Esophagus muscularis mucosa (tissue), 3 donors: ENCODE results near the gene CBLN2.

Experiments
- POLR2AphosphoS5 ChIP-seq, 2 donors: sonication (generic); formaldehyde crosslinking; IDR thresholded peaks; one replicate each; pipeline ENCODE4 v1.6.1; 2017; ENCODE audit warnings: antibody characterized with exemption in 2 of 2
- TF ChIP-seq, protein P1 (sequence below), 3 experiments: fragments of 200-600 bp in 2 of 3; fragments of 450-650 bp in 1 of 3; sonication (generic) in 2 of 3; IDR thresholded peaks; one replicate each; pipeline ENCODE4 v1.5.1; 2017 to 2019; ENCODE audit warnings: antibody characterized with exemption in 3 of 3, mild to moderate bottlenecking in 2 of 3, moderate library complexity in 1 of 3

DNA sequence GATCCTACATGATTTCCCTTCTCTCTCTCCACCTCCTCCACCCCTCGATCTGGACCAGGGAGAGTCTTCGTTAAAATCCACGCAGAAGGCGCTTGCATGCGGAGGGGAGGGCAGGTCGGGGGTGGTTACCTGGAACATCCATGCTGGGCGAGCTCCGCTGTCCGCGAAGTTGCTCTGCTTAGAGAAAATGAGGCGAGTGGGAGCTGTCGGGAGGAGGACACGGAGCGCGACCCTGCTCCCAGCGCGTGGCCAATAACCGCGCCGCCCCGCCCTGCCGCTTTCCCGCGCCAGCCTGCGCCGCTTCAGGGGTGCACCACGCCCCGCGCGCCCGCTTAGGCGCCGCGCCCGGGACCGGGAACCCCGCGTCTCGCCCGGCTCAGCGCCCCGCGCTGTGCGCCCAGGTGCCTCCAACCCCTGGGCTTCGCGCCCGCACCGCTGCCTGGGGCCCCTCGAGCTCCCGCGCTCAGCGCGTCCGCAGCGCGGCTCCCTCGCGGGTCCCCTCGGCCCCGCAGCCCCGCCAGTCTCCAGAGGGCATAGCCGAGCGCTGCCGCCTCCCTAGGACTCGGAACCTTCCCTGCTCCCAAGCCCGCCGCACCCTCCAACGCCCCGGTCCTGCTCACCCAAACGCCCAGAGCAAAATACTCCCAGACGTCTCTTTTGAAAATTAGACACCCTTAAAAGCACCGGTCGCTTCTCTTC, 636 bp downstream of the CBLN2 start:
- TF ChIP-seq POLR2AphosphoS5 (IDR thresholded peaks at IDR 0.05), result no peak
- TF ChIP-seq, protein P1, sequence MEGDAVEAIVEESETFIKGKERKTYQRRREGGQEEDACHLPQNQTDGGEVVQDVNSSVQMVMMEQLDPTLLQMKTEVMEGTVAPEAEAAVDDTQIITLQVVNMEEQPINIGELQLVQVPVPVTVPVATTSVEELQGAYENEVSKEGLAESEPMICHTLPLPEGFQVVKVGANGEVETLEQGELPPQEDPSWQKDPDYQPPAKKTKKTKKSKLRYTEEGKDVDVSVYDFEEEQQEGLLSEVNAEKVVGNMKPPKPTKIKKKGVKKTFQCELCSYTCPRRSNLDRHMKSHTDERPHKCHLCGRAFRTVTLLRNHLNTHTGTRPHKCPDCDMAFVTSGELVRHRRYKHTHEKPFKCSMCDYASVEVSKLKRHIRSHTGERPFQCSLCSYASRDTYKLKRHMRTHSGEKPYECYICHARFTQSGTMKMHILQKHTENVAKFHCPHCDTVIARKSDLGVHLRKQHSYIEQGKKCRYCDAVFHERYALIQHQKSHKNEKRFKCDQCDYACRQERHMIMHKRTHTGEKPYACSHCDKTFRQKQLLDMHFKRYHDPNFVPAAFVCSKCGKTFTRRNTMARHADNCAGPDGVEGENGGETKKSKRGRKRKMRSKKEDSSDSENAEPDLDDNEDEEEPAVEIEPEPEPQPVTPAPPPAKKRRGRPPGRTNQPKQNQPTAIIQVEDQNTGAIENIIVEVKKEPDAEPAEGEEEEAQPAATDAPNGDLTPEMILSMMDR (IDR thresholded peaks at IDR 0.05), result no peak
